ENCODE measurements around the gene TTC1.
"Not testable (repeated sequence)": the region's sequence is repeated elsewhere in the genome, so short reads cannot be mapped to it uniquely, and the experiment has no call there.

The TTC1 gene

DNA sequence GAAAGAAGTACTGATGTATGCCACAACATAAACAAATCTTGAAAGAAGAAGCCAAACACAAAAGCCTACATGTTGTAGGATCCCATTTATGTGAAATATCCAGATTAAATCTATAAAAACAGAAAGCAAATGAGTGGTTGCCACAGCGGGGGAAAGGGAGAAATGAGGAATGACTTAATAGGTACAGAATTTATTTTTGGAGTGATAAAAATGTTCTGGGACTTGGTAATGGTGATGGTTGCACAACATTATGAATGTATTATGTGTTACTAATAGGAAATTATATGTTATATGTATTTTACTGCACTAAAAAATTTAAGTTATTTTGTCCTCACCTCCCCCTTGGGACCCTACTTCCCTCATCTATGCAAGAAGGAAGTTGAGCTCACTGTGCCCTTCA lies 16.4 kb upstream of the TTC1 start:
- no peak overlapping the region for H3K27ac ChIP-seq
- no peak for DNase-seq (ENCODE audit: low read depth, low spot score)

GRCh38 chr5:159993194-159993593 lies 15.7 kb upstream of the TTC1 start:
- no peak overlapping the region for H3K27ac ChIP-seq
- DNase-seq (ENCODE audit: low read depth, low spot score), result no peak

DNA sequence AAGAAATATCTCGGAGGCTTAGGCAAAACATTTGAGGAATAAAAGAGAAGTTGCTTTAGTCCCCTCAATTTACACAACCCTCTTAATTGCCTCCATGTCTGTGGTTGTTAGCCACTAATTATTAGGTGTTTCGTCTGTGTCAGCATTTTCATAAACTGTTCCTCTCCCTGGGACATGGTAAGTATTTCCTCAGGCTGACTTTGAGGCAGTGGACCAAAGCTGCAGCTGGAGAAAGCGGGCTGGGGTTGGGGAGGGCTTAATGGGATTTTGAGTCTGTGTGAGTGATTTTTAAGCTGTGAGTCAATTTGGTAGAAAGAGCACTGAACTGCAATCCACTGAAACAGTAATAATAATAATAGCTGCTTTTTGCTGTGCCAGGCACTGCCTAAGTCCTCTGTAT lies 13.0 kb upstream of the TTC1 start:
- no peak for DNase-seq (ENCODE audit: low read depth, low spot score)
- H3K27ac ChIP-seq, result no peak overlapping the region

DNA sequence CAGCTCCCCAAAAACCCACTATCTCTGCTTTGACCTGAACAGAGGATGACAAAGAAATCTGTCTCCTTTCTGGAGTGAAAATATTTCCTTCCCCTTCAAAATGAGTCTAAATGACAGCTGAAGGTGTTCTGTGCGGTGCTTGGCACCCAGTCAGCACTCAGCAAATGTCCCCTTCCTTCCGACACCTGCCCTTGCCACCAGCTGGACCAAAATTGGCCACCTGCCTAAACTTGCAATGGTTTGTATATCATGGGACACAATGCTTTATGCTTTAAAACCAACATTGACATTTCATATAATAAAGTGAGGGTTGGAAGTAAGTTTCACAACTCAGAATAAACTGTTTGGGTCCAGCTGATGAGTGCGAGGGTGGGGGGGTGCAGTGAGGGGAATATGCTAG lies 7.5 kb upstream of the TTC1 start:
- no peak for DNase-seq (ENCODE audit: low read depth, low spot score)
- no peak overlapping the region for H3K27ac ChIP-seq

GRCh38 chr5:160007514-160007913 lies 1.4 kb upstream of the TTC1 start:
- DNase-seq (ENCODE audit: low read depth, low spot score), result no peak
- H3K27ac ChIP-seq, result no peak overlapping the region

GRCh38 chr5:160008529-160008876 lies 436 bp upstream of the TTC1 start:
- peak overlapping the region; percentile 82 for H3K27ac ChIP-seq
- DNase-seq (ENCODE audit: low read depth, low spot score), result not testable (repeated sequence)

DNA sequence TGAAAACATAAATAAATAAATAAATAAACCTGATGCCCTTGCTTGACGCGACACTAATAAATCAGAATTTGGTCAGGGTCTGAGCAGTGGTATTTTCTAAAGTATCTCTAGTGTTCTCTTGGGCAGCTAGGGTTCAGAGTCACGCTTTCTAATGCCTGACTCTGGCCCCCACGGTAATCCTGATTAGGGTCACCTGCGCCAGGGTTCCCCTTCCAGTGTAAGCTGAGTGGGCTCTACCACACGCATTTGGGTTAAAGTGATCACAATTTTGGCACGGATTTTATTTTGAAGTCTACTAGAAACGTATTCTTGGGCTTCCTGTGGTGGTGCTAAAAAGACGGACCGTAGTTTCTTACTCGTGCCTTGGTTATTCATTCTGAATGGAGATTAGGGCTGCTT lies 651 bp downstream of the TTC1 start:
- H3K27ac ChIP-seq, result peak overlapping the region; percentile 82
- no peak for DNase-seq (ENCODE audit: low read depth, low spot score)

DNA sequence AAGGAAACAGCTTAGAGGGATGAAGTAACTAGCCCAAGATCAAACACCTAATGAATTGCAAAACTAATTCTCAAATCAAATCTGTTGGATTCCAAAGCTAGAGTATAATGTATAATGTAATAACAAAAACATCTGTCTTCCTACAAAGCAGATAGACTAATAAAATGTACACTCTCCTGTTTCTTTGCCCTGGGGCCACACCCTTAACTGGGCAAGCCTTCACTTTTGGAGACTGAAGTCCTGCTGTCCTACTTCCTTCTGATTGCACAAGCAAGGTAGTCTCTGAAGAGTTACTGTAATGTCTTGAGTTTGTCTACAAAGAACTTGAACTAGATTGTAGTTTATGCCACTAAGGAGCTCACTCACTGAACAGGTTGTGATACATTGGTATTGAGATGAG lies 2.5 kb downstream of the TTC1 start:
- H3K27ac ChIP-seq, result no peak overlapping the region
- no peak for DNase-seq (ENCODE audit: low read depth, low spot score)

DNA sequence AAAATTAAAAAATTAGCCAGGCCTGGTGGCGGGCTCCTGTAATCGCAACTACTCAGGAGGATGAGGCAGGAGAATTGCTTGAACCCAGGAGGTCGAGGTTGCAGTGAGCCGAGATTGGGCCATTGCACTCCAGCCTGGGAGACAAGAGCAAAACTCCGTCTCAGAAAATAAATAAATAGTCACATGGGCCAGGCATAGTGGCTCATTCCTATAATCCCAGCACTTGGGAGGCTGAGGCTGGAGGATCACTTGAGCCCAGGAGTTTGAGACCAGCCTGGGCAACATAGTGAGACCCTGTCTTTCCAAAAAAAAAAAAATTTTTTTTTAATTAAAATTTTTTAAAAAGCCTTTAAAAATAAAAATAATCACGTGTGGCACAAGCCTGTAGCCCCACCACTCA lies 5.3 kb downstream of the TTC1 start:
- DNase-seq (ENCODE audit: low read depth, low spot score); H3K27ac ChIP-seq: not testable (repeated sequence)

DNA sequence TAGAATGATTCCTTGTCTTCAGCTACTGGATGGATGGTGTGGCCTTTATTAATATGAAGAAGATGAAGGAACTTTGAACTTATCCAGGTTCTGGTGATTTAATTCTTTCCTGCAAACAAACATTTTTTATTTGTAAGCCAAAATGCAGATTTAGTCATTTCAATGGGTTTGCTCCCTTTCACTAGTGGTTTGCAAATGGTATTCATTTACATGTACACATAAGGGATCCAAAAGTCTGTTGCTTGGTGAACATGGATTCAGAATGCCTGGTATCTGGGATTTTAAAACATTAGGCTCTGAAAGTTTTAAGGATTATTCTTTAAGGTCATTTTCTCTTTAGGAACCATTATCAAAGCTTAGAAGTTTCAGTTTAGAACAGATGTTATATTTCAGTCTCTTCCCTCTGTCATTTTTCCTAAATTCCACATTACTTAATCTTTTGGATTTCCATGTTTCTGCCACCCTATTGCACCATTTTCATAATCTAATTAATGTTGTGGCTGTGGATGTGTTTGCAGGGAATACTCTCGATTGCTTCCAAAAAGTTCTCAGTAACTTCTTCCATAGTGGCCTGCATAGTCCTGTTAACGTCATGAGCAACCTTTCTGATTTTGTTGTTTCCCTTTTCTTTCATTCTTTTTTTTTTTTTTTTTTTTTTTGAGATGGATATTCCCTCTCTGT lies 10.1 kb downstream of the TTC1 start:
- no peak overlapping the region for H3K27ac ChIP-seq
- no peak for DNase-seq (ENCODE audit: low read depth, low spot score)

GRCh38 chr5:160020266-160020770 lies 11.4 kb downstream of the TTC1 start:
- no peak for DNase-seq (ENCODE audit: low read depth, low spot score)
- no peak overlapping the region for H3K27ac ChIP-seq

DNA sequence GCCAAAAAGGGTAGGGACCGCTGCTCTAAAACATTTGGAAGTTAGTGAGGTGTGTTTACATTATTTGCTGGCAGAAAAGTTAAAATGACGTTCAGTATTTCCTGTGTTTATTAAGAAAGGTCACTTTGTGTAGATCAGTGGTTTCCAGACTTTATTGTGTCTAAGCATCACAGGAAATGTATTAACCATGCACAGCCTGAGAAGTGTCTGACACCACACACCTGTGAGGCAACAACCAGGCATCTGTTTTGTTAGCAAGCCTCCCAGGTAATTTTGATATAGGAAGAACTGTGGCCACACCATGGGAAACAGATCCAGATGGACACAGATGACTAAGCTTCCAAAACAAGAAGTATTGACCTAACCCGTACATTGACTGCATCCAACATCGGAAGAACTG lies 12.0 kb downstream of the TTC1 start:
- no peak for DNase-seq (ENCODE audit: low read depth, low spot score)
- H3K27ac ChIP-seq, result no peak overlapping the region

- H3K27ac ChIP-seq, result no peak overlapping the region
Measured at GRCh38 chr5:160021831-160022446, 13.0 kb downstream of the TTC1 start.

DNA sequence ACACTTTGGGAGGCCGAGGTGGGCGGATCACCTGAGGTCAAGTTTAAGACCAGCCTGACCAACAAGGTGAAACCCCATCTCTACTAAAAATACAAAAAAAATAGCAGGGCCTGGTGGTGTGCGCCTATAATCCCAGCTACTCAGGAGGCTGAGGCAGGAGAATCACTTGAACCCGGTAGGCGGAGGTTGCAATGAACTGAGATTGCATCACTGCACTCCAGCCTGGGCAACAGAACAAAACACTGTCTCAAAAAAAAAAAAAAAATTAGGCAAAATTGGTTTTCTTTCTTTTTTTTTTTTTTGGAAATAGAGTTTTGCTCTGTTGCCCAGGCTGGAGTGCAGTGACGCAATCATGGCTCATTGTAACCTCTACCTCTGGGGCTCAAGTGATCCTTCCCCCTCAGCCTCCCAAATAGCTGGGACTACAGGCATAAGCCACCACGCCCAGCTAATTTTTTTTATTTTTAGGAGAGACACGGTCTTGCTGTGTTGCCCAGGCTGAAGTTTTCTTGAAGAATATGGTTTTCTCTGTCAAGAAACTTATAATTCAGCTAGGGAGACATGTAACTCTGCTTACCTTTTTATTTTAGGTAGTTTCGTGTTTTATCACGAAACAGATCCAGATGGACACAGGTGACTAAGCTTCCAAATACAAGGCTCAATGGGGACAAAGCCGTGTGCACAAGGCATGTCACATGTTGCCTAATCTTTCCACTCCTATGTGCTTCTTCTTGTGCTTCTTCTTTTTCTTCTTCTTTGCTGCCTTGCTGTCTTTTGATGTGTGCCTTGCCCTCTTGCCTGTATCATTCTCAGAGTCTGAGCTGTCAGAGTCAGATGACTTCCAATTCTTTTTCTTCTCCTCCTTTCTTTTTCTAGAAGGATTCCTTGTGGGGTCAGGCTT lies 14.3 kb downstream of the TTC1 start:
- no peak overlapping the region for H3K27ac ChIP-seq
- no peak for DNase-seq (ENCODE audit: low read depth, low spot score)

More at GRCh38 chr5:160021831-160022446, 13.0 kb downstream of the TTC1 start:
- DNase-seq (ENCODE audit: low read depth, low spot score), result no peak

DNA sequence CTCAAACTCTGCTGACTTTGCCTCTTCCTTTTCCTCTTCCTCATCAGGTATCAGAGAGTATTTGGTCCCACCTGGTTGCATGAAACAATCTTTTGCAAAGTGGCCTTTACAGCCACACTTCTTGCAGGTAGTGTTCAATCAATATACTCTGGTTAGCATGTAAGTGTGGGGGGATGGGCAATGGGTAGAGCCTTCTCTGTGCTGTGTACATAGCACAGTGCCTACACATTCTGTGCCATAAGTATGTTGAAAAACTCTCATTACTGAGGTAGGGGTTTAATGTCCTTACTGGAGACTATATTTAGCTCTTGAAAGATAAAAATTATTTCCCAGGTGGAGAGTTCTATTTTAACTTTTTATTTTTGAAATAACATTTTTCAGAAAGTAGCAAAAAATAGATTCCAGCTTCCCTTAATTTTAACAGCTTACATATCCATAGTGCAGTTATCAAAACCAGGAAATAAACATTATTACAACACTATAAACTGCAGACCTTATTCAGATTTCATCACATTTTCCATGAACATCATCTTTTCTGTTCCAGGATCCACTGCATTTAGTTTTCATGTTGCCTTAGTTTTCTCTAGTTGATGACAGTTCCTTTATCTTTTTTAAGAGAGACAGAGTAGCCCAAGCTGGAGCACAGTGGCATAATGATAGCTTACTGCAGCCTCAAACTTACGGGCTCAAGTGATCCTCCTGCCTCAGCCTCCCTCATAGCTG lies 15.1 kb downstream of the TTC1 start:
- DNase-seq (ENCODE audit: low read depth, low spot score), result no peak
- H3K27ac ChIP-seq, result no peak overlapping the region

- H3K27ac ChIP-seq, result no peak overlapping the region
- DNase-seq (ENCODE audit: low read depth, low spot score), result no peak
Measured at GRCh38 chr5:160029004-160029403, 20.1 kb downstream of the TTC1 start.

- no peak overlapping the region for H3K27ac ChIP-seq
- DNase-seq (ENCODE audit: low read depth, low spot score), result no peak
Measured at GRCh38 chr5:160029540-160030139, 20.7 kb downstream of the TTC1 start.

DNA sequence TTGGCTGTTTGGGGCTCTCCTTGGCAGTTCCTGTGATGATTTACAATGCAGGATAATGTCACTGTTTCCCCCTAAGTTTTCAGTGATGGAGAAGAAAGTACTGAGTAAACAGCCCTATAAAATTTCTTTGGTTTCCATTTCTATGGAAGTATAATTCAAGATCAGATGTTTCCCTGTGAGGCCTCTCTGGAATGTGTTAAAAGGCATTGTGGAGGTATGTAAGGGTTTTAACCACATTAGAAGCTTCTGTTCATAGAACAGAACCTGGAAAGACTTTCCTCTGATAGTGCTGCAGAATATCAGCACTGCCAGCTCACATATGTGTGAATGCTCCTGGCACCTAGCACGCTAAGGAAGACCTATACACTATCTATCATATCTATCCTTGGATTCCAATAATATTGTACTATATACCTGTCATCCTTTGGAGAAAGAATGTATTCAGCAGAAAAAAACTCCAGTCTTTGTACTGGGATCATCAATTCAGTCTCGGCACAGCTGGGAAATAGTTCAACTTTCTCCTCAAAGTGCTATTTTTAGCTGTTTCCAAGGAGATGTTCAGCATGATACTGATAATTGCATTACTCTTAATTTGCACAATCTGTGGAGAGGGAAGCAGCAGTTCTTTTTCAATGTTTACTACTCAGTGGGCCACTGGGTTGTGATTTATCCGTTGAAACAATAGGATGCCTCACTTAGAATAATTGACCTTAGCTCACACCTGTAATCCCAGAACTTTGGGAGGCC lies 21.9 kb downstream of the TTC1 start:
- no peak for DNase-seq (ENCODE audit: low read depth, low spot score)
- H3K27ac ChIP-seq, result no peak overlapping the region

GRCh38 chr5:160033546-160034252 lies 24.8 kb downstream of the TTC1 start:
- H3K27ac ChIP-seq, result no peak overlapping the region
- DNase-seq (ENCODE audit: low read depth, low spot score), result no peak
